DMS153 (cell line): ENCODE measurements around the gene MPHOSPH6.
"Not testable (repeated sequence)": the region's sequence is repeated elsewhere in the genome, so short reads cannot be mapped to it uniquely, and the experiment has no call there.

Experiments used
- DNase-seq: peaks from one replicate; lab custom pipeline; 2025; lab: John Stamatoyannopoulos, UW

Gene MPHOSPH6, protein sequence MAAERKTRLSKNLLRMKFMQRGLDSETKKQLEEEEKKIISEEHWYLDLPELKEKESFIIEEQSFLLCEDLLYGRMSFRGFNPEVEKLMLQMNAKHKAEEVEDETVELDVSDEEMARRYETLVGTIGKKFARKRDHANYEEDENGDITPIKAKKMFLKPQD

GRCh38 chr16:82169861-82170845 lies at the start of gene MPHOSPH6:
Gene MPHOSPH6, minus strand, starts transcription at chr16:82170224. Its CDS starts 49 bp downstream, at chr16:82170175.
- DNase-seq = peak; percentile 71

GRCh38 chr16:82219298-82219697 lies 49.3 kb upstream of the MPHOSPH6 start:
- DNase-seq = no peak

DNA sequence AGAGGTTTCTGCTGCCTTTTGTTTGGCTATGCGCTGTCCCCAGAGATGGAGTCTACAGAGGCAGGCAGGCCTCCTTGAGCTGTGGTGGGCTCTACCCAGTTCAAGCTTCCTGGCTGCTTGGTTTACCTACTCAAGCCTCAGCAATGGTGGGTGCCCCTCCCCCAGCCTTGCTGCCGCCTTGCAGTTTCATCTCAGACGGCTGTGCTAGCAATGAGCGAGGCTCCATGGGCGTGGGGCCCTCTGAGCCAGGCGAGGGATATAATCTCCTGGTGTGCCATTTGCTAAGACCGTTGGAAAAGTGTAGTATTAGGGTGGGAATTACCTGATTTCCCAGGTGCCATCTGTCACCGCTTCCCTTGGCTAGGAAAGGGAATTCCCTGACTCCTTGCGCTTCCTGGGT lies 39.3 kb upstream of the MPHOSPH6 start:
- not testable (repeated sequence) for DNase-seq

DNA sequence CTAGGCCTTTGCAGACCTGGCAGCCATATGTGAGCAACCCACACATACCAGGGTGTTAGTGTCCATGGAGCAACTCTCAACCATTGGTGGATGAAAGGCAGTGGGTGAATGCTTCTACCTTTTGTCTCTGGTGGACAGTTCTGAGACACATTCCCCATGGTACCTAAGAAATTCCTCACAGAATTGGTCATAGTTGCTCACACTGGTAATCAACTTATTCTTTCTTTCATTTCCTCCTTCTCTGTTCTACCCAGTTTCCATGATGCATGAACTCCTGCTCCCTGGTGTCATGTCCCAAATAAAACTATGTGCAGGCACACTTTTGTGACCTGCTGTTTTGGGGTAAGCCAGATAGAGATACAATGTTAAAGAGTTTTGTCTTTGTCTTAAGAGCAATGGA lies 33.2 kb upstream of the MPHOSPH6 start:
- DNase-seq = no peak

GRCh38 chr16:82201926-82202325 lies 31.9 kb upstream of the MPHOSPH6 start:
- DNase-seq = peak; percentile 69

GRCh38 chr16:82201351-82201750 lies 31.3 kb upstream of the MPHOSPH6 start:
- no peak for DNase-seq

DNA sequence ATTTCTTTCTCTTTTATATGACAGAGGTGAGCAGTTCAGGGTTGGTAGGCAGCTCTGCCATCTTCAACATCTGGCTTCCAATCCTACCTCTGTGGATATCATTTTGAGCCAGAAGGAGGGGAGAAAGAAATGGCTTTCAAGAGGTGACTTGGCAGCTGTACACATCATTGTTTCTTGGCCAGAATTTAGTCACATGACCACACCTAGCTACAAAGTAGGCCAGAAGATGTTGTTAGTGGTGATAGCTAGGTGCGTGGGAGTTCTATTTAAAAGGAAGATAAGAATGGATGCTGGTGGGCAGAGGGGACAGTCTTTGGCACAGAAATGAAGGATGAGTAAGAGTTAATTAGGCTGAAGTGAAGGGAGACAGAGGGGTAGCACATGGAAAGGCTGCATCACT lies 29.2 kb upstream of the MPHOSPH6 start:
- no peak for DNase-seq

- DNase-seq = no peak
These were observed 27.7 kb upstream of the MPHOSPH6 start for GRCh38 chr16:82197540-82198240.

GRCh38 chr16:82195917-82196494 lies 26.0 kb upstream of the MPHOSPH6 start:
- peak; percentile 63 for DNase-seq

GRCh38 chr16:82194086-82194485 lies 24.1 kb upstream of the MPHOSPH6 start:
- no peak for DNase-seq

DNA sequence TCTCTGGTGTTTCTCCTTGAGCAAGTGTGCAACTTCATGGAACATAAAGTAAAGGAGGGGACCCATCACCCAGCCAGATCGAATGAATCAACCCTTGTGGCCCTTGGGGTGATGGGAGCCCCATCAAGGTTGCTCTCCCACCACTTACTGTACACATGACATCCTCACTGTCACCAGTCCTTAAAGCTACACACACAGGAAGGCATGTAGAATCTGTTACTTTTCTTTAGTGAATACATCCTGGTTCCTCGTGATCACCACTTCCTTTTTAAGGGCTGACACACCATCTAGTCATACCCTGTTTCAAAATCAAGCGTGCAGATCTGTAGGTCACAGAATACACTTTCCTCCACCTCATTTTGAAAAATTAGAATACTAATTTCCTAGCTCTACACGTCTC lies 22.6 kb upstream of the MPHOSPH6 start:
- no peak for DNase-seq

- no peak for DNase-seq
These were observed 20.4 kb upstream of the MPHOSPH6 start for GRCh38 chr16:82190386-82190785.

- DNase-seq = no peak
These were observed 17.8 kb upstream of the MPHOSPH6 start for GRCh38 chr16:82187829-82188228.

DNA sequence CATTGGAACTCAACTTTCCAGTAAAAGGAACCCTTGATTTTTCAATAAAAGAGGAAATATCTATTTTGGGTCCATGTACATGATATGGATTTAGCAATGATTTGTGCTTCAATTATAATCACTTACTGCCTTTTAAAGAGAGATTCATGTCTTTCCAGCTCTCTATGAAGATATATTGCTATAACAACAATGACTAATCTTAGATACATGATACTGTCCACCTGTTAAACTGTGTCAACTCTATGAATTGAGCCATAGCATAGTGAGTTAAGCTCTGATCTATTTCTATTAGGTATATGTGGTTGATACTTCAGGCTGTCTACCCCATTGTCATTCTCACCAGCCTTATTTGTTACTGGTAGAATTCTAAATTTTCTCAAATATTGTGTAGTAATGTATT lies 15.0 kb upstream of the MPHOSPH6 start:
- peak; percentile 57 for DNase-seq

DNA sequence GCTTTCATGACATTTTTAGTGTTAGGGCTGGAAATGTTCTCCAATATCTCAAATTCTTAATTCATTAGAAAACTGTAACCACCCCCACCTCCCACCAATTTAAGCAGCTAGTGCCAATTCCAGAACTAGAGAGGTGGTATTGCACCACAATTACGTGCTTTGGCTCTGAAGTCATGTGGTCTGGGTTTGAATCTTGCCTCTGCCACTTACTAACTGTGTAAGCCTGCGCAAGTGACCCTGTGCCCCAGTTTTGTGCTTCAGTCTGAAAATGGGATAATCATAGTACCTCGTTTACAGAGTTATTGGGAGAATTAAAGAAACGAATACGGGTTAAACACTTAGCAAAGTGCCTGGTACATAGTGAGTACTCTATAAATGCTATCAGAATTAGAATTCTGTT lies 14.2 kb upstream of the MPHOSPH6 start:
- DNase-seq = no peak

DNA sequence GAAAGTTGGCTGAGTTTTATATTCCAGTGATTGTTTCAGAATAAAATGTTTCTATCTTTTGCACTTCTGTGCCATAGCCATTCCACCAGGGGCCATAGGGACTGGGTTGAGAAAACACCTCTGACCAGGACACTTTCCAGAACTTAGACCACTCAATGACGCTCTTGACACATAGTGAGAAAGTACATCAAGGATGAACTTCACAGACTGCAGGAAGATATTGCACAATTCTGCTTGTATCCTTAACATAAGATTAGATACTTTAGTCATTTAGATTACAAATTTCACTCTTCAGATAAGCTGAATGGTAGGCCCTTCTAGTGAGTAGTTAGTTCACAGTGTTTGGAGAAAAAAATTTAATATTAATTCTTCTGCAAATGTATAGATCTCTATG lies 13.0 kb upstream of the MPHOSPH6 start:
- DNase-seq = no peak

GRCh38 chr16:82182266-82183003 lies 12.4 kb upstream of the MPHOSPH6 start:
- DNase-seq = peak; percentile 62

- peak; percentile 81 for DNase-seq
These were observed 11.6 kb upstream of the MPHOSPH6 start for GRCh38 chr16:82181461-82182185.

DNA sequence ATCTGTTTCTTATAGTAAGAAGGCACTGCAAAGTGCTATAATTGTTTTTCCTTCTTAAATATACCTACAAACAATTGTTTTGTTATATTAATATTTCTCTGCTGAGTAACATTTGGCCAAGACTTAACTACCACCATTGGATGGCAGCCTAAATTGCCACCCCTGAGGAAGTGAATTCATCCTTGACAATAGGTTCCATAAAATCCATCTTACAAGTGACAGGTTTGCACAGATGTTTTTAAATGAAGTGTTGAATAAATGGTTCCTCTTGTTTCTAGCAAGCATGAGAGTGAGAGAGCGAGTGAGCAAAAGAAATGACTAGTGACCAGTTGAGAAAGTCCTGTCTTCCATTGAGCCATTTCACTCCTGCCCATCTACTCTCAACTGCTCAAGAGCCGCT lies 8.3 kb upstream of the MPHOSPH6 start:
- DNase-seq = no peak

GRCh38 chr16:82177555-82177954 lies 7.5 kb upstream of the MPHOSPH6 start:
- DNase-seq = no peak

GRCh38 chr16:82176204-82176603 lies 6.2 kb upstream of the MPHOSPH6 start:
- no peak for DNase-seq
